Skeletal muscle satellite cell (primary cell): Measurements from ENCODE around the gene RIMBP2.

Experiments used
- H3K27me3 ChIP-seq: 2 replicates; pipeline ENCODE4 v1.7.0; 2013; ENCODE audit warnings: low read length; ENCODE audit not compliant: control insufficient read depth, insufficient read depth
- H3K36me3 ChIP-seq: 2 replicates; pipeline ENCODE4 v1.7.0; 2013; ENCODE audit warnings: mild to moderate bottlenecking, control low read depth, low read length; ENCODE audit not compliant: insufficient read depth
- H3K4me1 ChIP-seq: 2 replicates; pipeline ENCODE4 v1.7.0; 2013; ENCODE audit warnings: low read length; ENCODE audit not compliant: control insufficient read depth, insufficient read depth
- H3K4me2 ChIP-seq: 2 replicates; pipeline ENCODE4 v1.7.0; 2013; ENCODE audit warnings: mild to moderate bottlenecking, low read length
- H3K4me3 ChIP-seq: 2 replicates; pipeline ENCODE4 v1.7.0; 2013; ENCODE audit warnings: low read length
- H3K9ac ChIP-seq: 2 replicates; pipeline ENCODE4 v1.7.0; 2013; ENCODE audit warnings: mild to moderate bottlenecking, low read depth, low read length, moderate library complexity
- H3K9me3 ChIP-seq: replicated peaks from 2 replicates; pipeline ENCODE4 v1.7.0; 2013; ENCODE audit warnings: mild to moderate bottlenecking, control low read depth, low read length

The RIMBP2 gene

DNA sequence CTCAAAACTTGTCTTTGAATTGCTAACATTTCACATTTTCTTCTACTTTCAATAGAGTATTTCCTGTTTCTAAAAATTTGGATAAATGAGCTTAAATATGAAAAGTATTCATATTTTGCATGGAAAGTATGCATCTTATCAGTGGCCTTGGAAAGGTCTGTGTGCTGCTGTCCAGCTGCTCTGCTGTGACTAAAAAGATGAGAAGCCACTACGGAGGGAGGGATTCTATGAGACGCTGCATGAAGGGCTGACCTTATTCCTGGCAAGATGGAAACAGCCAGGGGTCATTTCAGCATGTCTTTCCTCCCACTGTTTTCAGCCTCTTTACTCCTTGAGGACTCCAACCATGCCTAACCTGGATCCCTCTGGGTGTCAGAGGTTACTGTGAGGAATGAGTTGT lies 365.4 kb downstream of the RIMBP2 start:
- H3K4me1 ChIP-seq, result no peaks in the 10 kb centered on the region
- H3K27me3 ChIP-seq, result no peaks in the 10 kb centered on the region
- no peaks in the 10 kb centered on the region for H3K36me3 ChIP-seq
- H3K9ac ChIP-seq, result no peak overlapping the region
- no peaks in the 10 kb centered on the region for H3K9me3 ChIP-seq
- H3K4me3 ChIP-seq, result no peak overlapping the region
- no peak overlapping the region for H3K4me2 ChIP-seq

DNA sequence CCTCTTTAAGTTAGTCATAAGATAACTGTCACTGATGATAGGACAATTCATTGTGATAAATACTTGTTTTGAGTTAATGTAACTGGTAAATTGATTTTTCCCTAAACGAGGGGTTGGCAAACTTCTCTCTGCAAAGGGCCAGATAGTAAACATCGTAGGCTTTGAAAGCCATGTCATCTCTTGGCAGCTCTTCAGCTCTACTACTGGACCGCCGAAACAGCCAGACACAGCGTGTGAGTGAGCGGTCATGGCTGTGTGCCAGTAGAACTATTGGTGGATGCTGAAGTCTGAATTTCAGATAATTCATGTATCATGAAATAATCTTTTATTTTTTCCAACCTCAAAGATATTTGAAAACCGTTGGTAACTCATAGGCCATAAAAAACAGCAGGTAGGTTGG lies 368.5 kb downstream of the RIMBP2 start:
- H3K4me1 ChIP-seq, result no peaks in the 10 kb centered on the region
- peaks cover 4% of the 10 kb centered on the region for H3K9me3 ChIP-seq

More for the DNA sequence above, 368.5 kb downstream of the RIMBP2 start:
- Histone ChIP-seq H3K27me3 (no peaks in the 10 kb centered on the region), H3K4me3 (no peak overlapping the region), H3K36me3 (no peaks in the 10 kb centered on the region), H3K9ac (no peak overlapping the region), H3K4me2 (no peak overlapping the region)
